HepG2 (cell line): ENCODE data around the gene ENTPD2. TPM values are rescaled to one million over a fixed set of nuclear protein-coding genes. Genes with fewer than 3 reads are reported as not detected.
A peak's percentile ranks its signal among the peaks of the same experiment; 100 is the strongest.

Experiments
- AHR ChIP-seq: IDR thresholded peaks from 2 replicates; pipeline ENCODE4 v1.6.1; 2018; ENCODE audit warnings: missing genetic modification reagents, missing compliant biosample characterization
- CREM ChIP-seq, 2 experiments: sonication (generic) in 1 of 2; formaldehyde crosslinking in 1 of 2; IDR thresholded peaks; 2 replicates each; pipeline versions ENCODE4 v1.4.0 to v1.6.1; 2016 to 2020; ENCODE audit warnings: antibody characterized with exemption in 1 of 2, mild to moderate bottlenecking in 1 of 2, missing genetic modification reagents in 1 of 2
- FOXK1 ChIP-seq: sonication (generic); formaldehyde crosslinking; IDR thresholded peaks from 2 replicates; pipeline ENCODE4 v1.4.0; 2020; ENCODE audit warnings: low read depth, missing genetic modification reagents, borderline replicate concordance
- HCFC1 ChIP-seq: fragments of 150-350 bp; IDR thresholded peaks from 2 replicates; pipeline ENCODE4 v1.6.1; 2014; ENCODE audit warnings: low read depth, low read length
- HDAC1 ChIP-seq: sonication (generic); formaldehyde crosslinking; IDR thresholded peaks from 2 replicates; pipeline ENCODE4 v1.5.1; 2020; ENCODE audit warnings: mild to moderate bottlenecking, missing genetic modification reagents
- HOXA3 ChIP-seq: sonication (generic); formaldehyde crosslinking; IDR thresholded peaks from 2 replicates; pipeline ENCODE4 v1.5.0; 2020; ENCODE audit warnings: missing genetic modification reagents
- PCBP1 ChIP-seq: fragments of 200-400 bp; formaldehyde crosslinking; IDR thresholded peaks from 2 replicates; pipeline ENCODE4 v1.6.1; 2017; ENCODE audit warnings: mild to moderate bottlenecking, low read depth, low read length, borderline replicate concordance
- POLR2AphosphoS2 ChIP-seq: IDR thresholded peaks from 2 replicates; pipeline ENCODE4 v1.6.1; 2011; ENCODE audit warnings: low read depth, low read length, improper control_type of control experiment
- RXRA ChIP-seq: sonication (generic); formaldehyde crosslinking; IDR thresholded peaks from 2 replicates; pipeline ENCODE4 v1.5.1; 2020; ENCODE audit warnings: missing genetic modification reagents
- SRF ChIP-seq: IDR thresholded peaks from 2 replicates; pipeline ENCODE4 v1.6.1; 2011; ENCODE audit warnings: mild to moderate bottlenecking, low read depth, low read length, moderate library complexity
- XRCC5 ChIP-seq: fragments of 200-400 bp; formaldehyde crosslinking; optimal IDR thresholded peaks from 2 replicates; pipeline ENCODE3; 2017; ENCODE audit warnings: mild to moderate bottlenecking, low read length
- ZBTB8A ChIP-seq: sonication (generic); formaldehyde crosslinking; IDR thresholded peaks from 2 replicates; pipeline ENCODE4 v1.4.0; 2020; ENCODE audit warnings: mild to moderate bottlenecking, low read depth, missing genetic modification reagents, borderline replicate concordance
- ZNF292 ChIP-seq: sonication (generic); formaldehyde crosslinking; IDR thresholded peaks from 2 replicates; pipeline ENCODE4 v1.8.1; 2022; ENCODE audit warnings: mild to moderate bottlenecking, low read depth, missing genetic modification reagents, borderline replicate concordance
- ZNF616 ChIP-seq: sonication (generic); formaldehyde crosslinking; IDR thresholded peaks from 2 replicates; pipeline ENCODE4 v1.5.0; 2020; ENCODE audit warnings: low read depth, mild to moderate bottlenecking, missing genetic modification reagents
- ZNF672 ChIP-seq: sonication (generic); formaldehyde crosslinking; IDR thresholded peaks from 2 replicates; pipeline ENCODE4 v1.8.1; 2022; ENCODE audit warnings: missing genetic modification reagents
- ZNF841 ChIP-seq: sonication (generic); formaldehyde crosslinking; IDR thresholded peaks from 2 replicates; pipeline ENCODE4 v1.8.1; 2023; ENCODE audit warnings: missing genetic modification reagents, borderline replicate concordance
- polyA plus RNA-seq, 8 experiments: library from polyadenylated mRNA; depleted of rRNA in 3 of 8; stranded (reverse) in 7 of 8; unstranded in 1 of 8; fragments of >200 nt; fragmentation: Illumina TruSeq in 4 of 8; extraction: Trizol in 4 of 8; gene quantifications; 2 replicates each; pipeline versions ENCODE4 v1.2.1 to v1.2.3, GENCODE V29; 2011 to 2016; ENCODE audit warnings: low read depth in 4 of 8, missing spikeins in 1 of 8, mixed read lengths in 1 of 8; ENCODE audit not compliant: insufficient read depth in 1 of 8
- total RNA-seq, 5 experiments: library from RNA; depleted of rRNA; stranded (reverse); fragments of >200 nt; fragmentation: Illumina TruSeq; extraction: Trizol; gene quantifications; 2 replicates each; pipeline ENCODE4 v1.2.3, GENCODE V29; 2016; ENCODE audit warnings: low read depth in 1 of 5
- TF ChIP-seq, protein P1 (sequence below): sonication (generic); formaldehyde crosslinking; conservative IDR thresholded peaks from 2 replicates; pipeline ENCODE4 v1.8.0; 2022; ENCODE audit warnings: mild to moderate bottlenecking, moderate library complexity, missing genetic modification reagents
- TF ChIP-seq, protein P2 (sequence below): sonication (generic); formaldehyde crosslinking; IDR thresholded peaks from 2 replicates; pipeline ENCODE4 v1.4.0; 2020; ENCODE audit warnings: mild to moderate bottlenecking, low read depth, missing genetic modification reagents
- TF ChIP-seq, protein P3 (sequence below): sonication (generic); formaldehyde crosslinking; conservative IDR thresholded peaks from 2 replicates; pipeline ENCODE4 v1.4.0; 2020; ENCODE audit warnings: mild to moderate bottlenecking, missing genetic modification reagents, moderate library complexity
- TF ChIP-seq, protein P4 (sequence below), 2 experiments: sonication (generic) in 1 of 2; formaldehyde crosslinking in 1 of 2; IDR thresholded peaks; 2 replicates each; pipeline versions ENCODE4 v1.4.0 to v1.6.1; 2018 to 2020; ENCODE audit warnings: missing genetic modification reagents in 2 of 2, borderline replicate concordance in 1 of 2, low read depth in 1 of 2, mild to moderate bottlenecking in 1 of 2, missing biosample characterization in 1 of 2

ENTPD2 gene
- total and polyA plus RNA-seq, 2 of the 13 experiments (the other 11 are each of a cell fraction or from before 2014, with no cell fraction given) = 0.95 to 3.2 TPM

DNA sequence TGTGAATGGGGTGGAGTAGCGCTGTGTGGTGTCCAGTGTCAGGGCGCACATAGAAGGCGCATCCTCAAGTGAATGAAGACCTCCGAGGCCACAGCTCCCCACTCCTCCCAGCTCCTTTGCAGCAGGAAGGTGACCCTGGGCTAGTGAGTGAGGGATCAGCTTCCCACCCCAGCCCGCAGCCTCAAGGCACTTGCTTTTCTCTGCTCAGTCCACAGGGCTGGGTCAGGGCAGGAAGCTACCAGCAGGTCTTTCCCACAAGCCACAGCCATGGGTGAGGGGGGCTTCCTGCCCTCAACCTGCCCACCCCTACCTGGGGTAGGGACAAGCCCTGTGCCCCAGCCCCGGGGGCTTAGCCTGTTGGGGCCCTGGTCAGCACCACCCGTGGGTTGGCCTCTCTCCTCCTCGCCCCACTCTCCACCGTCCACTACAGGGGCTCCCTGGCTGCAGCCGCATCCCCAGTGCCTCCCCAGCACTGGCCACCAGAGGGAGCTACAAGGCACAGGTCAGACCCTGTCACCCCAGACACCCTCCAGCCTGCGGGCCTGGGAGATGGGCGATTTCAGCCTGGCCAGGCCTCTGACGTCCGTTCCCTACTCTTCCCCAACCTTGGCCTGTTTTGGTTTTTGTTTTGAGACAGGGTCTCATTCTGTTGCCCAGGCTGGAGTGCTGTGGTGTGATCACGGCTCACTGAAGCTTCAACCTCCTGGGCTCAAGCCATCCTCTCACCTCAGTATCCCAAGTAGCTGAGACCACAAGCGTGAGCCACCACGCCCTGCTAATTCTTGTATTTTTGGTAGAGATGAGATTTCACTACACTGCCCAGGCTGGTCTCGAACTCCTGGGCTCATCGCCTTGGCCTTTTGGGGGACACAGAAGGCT, 24.6 kb downstream of the ENTPD2 start (continued):
- TF ChIP-seq PCBP1 (0 out of 2 replicates have a peak, but pooled peaks have one; percentile 38), POLR2AphosphoS2 (no peak), RXRA (CRISPR knock-in tag) (peak; percentile 72), XRCC5 (peak; percentile 69), ZBTB8A (no peak), SRF (no peak), HDAC1 (CRISPR knock-in tag) (peak; percentile 11; the same call in 1 of the 2 replicates), AHR (CRISPR knock-in tag) (0 out of 2 replicates have a peak, but pooled peaks have one; percentile 13), HOXA3 (CRISPR knock-in tag) (no peak), ZNF616 (CRISPR knock-in tag) (no peak), FOXK1 (peak; percentile 46; the same call in 1 of the 2 replicates), ZNF292 (CRISPR knock-in tag) (0 out of 2 replicates have a peak, but pooled peaks have one; percentile 38), ZNF841 (CRISPR knock-in tag) (no peak), CREM (IDR thresholded peaks at IDR 0.05) (0 out of 2 replicates have a peak, but pooled peaks have one; percentile 4), CREM (CRISPR knock-in tag; IDR thresholded peaks at IDR 0.05) (no peak), ZNF672 (CRISPR knock-in tag) (no peak), HCFC1 (no peak)
- TF ChIP-seq, protein P1, sequence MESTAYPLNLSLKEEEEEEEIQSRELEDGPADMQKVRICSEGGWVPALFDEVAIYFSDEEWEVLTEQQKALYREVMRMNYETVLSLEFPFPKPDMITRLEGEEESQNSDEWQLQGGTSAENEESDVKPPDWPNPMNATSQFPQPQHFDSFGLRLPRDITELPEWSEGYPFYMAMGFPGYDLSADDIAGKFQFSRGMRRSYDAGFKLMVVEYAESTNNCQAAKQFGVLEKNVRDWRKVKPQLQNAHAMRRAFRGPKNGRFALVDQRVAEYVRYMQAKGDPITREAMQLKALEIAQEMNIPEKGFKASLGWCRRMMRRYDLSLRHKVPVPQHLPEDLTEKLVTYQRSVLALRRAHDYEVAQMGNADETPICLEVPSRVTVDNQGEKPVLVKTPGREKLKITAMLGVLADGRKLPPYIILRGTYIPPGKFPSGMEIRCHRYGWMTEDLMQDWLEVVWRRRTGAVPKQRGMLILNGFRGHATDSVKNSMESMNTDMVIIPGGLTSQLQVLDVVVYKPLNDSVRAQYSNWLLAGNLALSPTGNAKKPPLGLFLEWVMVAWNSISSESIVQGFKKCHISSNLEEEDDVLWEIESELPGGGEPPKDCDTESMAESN (CRISPR knock-in tag) = peak; percentile 35; the same call in 1 of the 2 replicates
- TF ChIP-seq, protein P2, sequence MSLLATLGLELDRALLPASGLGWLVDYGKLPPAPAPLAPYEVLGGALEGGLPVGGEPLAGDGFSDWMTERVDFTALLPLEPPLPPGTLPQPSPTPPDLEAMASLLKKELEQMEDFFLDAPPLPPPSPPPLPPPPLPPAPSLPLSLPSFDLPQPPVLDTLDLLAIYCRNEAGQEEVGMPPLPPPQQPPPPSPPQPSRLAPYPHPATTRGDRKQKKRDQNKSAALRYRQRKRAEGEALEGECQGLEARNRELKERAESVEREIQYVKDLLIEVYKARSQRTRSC (CRISPR knock-in tag) = no peak
- TF ChIP-seq, protein P3, sequence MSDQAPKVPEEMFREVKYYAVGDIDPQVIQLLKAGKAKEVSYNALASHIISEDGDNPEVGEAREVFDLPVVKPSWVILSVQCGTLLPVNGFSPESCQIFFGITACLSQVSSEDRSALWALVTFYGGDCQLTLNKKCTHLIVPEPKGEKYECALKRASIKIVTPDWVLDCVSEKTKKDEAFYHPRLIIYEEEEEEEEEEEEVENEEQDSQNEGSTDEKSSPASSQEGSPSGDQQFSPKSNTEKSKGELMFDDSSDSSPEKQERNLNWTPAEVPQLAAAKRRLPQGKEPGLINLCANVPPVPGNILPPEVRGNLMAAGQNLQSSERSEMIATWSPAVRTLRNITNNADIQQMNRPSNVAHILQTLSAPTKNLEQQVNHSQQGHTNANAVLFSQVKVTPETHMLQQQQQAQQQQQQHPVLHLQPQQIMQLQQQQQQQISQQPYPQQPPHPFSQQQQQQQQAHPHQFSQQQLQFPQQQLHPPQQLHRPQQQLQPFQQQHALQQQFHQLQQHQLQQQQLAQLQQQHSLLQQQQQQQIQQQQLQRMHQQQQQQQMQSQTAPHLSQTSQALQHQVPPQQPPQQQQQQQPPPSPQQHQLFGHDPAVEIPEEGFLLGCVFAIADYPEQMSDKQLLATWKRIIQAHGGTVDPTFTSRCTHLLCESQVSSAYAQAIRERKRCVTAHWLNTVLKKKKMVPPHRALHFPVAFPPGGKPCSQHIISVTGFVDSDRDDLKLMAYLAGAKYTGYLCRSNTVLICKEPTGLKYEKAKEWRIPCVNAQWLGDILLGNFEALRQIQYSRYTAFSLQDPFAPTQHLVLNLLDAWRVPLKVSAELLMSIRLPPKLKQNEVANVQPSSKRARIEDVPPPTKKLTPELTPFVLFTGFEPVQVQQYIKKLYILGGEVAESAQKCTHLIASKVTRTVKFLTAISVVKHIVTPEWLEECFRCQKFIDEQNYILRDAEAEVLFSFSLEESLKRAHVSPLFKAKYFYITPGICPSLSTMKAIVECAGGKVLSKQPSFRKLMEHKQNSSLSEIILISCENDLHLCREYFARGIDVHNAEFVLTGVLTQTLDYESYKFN = no peak
- TF ChIP-seq, protein P4, sequence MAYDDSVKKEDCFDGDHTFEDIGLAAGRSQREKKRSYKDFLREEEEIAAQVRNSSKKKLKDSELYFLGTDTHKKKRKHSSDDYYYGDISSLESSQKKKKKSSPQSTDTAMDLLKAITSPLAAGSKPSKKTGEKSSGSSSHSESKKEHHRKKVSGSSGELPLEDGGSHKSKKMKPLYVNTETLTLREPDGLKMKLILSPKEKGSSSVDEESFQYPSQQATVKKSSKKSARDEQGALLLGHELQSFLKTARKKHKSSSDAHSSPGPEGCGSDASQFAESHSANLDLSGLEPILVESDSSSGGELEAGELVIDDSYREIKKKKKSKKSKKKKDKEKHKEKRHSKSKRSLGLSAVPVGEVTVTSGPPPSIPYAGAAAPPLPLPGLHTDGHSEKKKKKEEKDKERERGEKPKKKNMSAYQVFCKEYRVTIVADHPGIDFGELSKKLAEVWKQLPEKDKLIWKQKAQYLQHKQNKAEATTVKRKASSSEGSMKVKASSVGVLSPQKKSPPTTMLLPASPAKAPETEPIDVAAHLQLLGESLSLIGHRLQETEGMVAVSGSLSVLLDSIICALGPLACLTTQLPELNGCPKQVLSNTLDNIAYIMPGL (CRISPR knock-in tag; IDR thresholded peaks at IDR 0.05; ENCODE audit: borderline replicate concordance in 1 of 2, low read depth in 1 of 2) = peak; percentile 51 to 53; a peak in 3 of 4 replicates
